Ishikawa (cell line): ENCODE results near the gene CACNG5.

ENCODE experiments used
- CEBPB ChIP-seq: IDR thresholded peaks from 2 replicates; pipeline ENCODE4 v1.6.1; 2012
- EP300 ChIP-seq: IDR thresholded peaks from 2 replicates; pipeline ENCODE4 v1.6.1; 2012; ENCODE audit warnings: borderline replicate concordance
- FOXM1 ChIP-seq: IDR thresholded peaks from 2 replicates; pipeline ENCODE4 v1.6.1; 2012; ENCODE audit warnings: low read depth, borderline replicate concordance
- RAD21 ChIP-seq: IDR thresholded peaks from 2 replicates; pipeline ENCODE4 v1.6.1; 2012; ENCODE audit warnings: low read depth
- YY1 ChIP-seq: IDR thresholded peaks from 2 replicates; pipeline ENCODE4 v1.6.1; 2012; ENCODE audit warnings: low read depth
- TF ChIP-seq, protein P1 (sequence below): IDR thresholded peaks from 2 replicates; pipeline ENCODE4 v1.6.1; 2012

DNA sequence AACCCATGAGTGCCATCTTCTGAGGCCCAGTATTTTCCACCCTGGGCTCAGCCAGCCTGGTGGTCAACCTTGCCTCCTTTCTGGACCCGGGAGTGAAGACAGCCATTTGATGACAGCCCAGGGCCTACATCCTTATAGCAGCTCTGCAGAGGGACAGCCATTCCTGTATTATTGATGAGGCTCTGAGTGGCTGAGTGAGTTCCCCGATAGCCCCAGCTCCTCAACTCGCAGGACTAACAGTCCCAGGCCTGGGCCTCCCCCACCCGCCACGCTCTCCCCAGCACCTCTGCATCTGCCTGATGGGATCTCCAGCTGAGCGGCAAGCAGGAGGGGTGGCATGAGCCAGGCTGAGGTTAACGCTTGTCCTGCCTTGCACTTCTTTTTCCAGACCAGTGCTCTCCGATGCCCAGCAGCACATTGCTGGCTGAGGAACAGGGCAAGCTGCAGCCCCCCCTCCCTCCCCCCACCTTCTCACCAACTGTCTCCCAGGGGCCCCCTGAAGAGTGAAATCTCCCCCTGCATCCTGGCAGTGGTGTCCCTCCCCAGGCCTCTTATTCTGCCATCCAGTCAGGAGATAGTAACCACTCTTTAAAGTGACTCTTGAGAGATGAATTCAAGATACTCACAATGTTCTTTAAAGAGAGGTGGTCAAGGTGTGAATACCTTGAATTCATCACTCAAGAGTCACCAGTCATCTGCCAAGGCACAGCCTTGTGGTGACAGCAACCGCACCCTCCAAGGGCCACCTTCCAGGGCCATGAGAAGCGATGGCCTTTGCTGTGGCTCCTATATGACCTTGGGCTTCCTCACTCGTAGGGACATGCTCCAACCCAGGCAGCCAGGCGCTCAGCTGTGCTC, 23.5 kb downstream of the CACNG5 start:
- no peak for TF ChIP-seq YY1
- no peak for TF ChIP-seq FOXM1
- TF ChIP-seq CEBPB: no peak
- no peak for TF ChIP-seq RAD21
- no peak for TF ChIP-seq EP300
- TF ChIP-seq, protein P1, sequence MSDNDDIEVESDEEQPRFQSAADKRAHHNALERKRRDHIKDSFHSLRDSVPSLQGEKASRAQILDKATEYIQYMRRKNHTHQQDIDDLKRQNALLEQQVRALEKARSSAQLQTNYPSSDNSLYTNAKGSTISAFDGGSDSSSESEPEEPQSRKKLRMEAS: no peak
